Vagina (tissue), 2 donors: ENCODE results near the gene C1QA. TPM values are rescaled to one million over a fixed set of nuclear protein-coding genes. Genes with fewer than 3 reads are reported as not detected.

Experiments used
- DNase-seq, 2 donors: peaks; one replicate each; pipeline ENCODE4 v3.0.0-alpha.2; 2017; ENCODE audit errors: extremely low spot score in 2 of 2
- H3K27ac ChIP-seq: fragments of 200-600 bp; sonication (generic); one replicate; pipeline ENCODE4 v1.5.1; 2019
- H3K27me3 ChIP-seq: fragments of 200-600 bp; sonication (generic); one replicate; pipeline ENCODE4 v1.5.1; 2019
- H3K36me3 ChIP-seq, 2 donors: fragments of 200-600 bp; sonication (generic); one replicate each; pipeline ENCODE4 v1.5.1; 2017 to 2019
- H3K4me1 ChIP-seq: fragments of 200-600 bp; sonication (generic); one replicate; pipeline ENCODE4 v1.5.1; 2019
- H3K4me3 ChIP-seq, 2 donors: fragments of 200-600 bp; sonication (generic); 1 replicate in 1 of 2; 2 replicates in 1 of 2; pipeline ENCODE4 v1.5.1; 2016 to 2019
- H3K9me3 ChIP-seq: fragments of 200-600 bp; sonication (generic); one replicate; pipeline ENCODE4 v1.5.1; 2019
- CTCF ChIP-seq, 3 experiments: fragments of 450-650 bp in 2 of 3; fragments of 200-600 bp in 1 of 3; sonication (generic) in 1 of 3; IDR thresholded peaks; one replicate each; pipeline ENCODE4 v1.5.1; 2017 to 2019; ENCODE audit warnings: antibody characterized with exemption in 3 of 3, mild to moderate bottlenecking in 2 of 3, moderate library complexity in 2 of 3
- POLR2A ChIP-seq, 2 donors: fragments of 450-650 bp; IDR thresholded peaks; one replicate each; pipeline ENCODE4 v1.6.1; 2017; ENCODE audit warnings: antibody characterized with exemption in 2 of 2, mild to moderate bottlenecking in 2 of 2, moderate library complexity in 2 of 2
- POLR2AphosphoS5 ChIP-seq, 2 donors: sonication (generic); formaldehyde crosslinking; IDR thresholded peaks; one replicate each; pipeline ENCODE4 v1.9.0; 2017; ENCODE audit warnings: antibody characterized with exemption in 2 of 2, mild to moderate bottlenecking in 2 of 2, low read depth in 1 of 2; ENCODE audit not compliant: insufficient read depth in 1 of 2
- intact Hi-C: fragments of 100-400 bp; cut with DNase I; formaldehyde crosslinking; loops from one replicate; pipeline ENCODE4 v1.15.1; 2023
- total RNA-seq: library from RNA; depleted of rRNA; stranded (reverse); fragments of >200 nt; gene quantifications from one replicate; pipeline ENCODE4 v1.2.3, GENCODE V29; 2016

Gene C1QA
- total RNA-seq, 1 donor from 2014 or later: 95.8 TPM

DNA sequence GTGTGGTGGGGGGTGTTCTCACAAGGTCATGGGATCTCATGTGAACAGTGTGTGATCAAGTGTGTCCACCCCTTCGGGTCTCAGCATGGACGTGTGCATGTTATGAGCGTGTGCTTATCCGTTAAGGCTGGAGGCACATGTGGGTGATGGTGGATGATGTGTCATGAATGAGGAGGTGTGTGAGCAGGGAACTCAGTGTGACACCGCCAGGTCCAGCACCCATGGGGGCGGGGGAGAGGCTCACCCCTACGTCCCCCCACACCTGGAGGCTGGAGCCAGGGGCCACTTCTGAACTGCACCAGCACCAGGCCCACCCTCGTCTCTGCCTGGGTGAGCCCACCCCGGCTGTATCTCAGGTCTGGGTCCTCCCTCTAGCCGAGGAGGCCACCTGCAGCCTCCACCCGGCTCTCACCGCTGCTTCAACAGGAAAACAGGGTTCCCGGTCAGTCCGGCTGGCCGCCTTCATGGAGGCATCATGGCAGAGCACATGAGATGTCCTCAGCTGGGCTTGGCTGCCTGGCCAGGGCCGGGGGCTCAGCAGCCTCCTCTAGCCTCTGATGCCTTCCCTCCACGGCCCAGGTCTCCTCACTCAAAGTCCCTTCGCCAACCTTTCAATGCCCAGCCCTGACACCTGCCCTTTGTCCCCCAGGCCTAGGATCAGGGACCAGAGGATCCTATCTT lies 34.2 kb upstream of the C1QA start:
- TF ChIP-seq POLR2AphosphoS5 (IDR thresholded peaks at IDR 0.05; ENCODE audit: insufficient read depth in 1 of 2, low read depth in 1 of 2) (no peak), CTCF (IDR thresholded peaks at IDR 0.05) (no peak), POLR2A (IDR thresholded peaks at IDR 0.05) (no peak)
- no peak overlapping the region for H3K4me3 ChIP-seq

DNA sequence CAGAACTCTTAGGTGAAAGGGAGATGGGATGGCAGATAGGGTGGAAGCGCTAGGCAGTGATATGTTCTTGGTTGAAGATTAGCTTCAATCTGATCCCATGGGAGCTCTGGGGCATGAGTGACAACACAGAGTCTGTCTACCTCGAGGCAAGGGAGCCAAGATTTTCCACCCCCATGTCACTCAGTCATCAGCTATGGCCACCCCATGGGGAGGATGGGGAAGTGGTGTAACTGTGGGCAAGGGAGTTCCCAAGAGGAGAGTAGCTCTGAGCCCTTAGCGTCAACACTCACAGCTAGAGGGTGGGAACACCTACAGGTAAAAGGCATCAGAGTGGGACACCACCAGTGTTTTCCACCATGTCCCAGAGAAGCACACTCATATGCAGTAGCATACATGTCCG lies 30.3 kb upstream of the C1QA start:
- Histone ChIP-seq H3K27ac (no peak overlapping the region), H3K36me3 (no peaks in the 10 kb centered on the region), H3K4me3 (no peak overlapping the region), H3K4me1 (no peaks in the 10 kb centered on the region), H3K27me3 (no peaks in the 10 kb centered on the region), H3K9me3 (no peaks in the 10 kb centered on the region)
- no peak for DNase-seq
- TF ChIP-seq POLR2AphosphoS5 (IDR thresholded peaks at IDR 0.05; ENCODE audit: insufficient read depth in 1 of 2, low read depth in 1 of 2) (no peak), CTCF (IDR thresholded peaks at IDR 0.05) (no peak), POLR2A (IDR thresholded peaks at IDR 0.05) (no peak)
- intact Hi-C loops: no loop called here

More for the DNA sequence above, 34.2 kb upstream of the C1QA start:
- Histone ChIP-seq H3K9me3 (no peaks in the 10 kb centered on the region), H3K27me3 (no peaks in the 10 kb centered on the region), H3K27ac (no peak overlapping the region), H3K4me1 (no peaks in the 10 kb centered on the region), H3K36me3 (no peaks in the 10 kb centered on the region)
- intact Hi-C loops: no loop called here
- DNase-seq: no peak

DNA sequence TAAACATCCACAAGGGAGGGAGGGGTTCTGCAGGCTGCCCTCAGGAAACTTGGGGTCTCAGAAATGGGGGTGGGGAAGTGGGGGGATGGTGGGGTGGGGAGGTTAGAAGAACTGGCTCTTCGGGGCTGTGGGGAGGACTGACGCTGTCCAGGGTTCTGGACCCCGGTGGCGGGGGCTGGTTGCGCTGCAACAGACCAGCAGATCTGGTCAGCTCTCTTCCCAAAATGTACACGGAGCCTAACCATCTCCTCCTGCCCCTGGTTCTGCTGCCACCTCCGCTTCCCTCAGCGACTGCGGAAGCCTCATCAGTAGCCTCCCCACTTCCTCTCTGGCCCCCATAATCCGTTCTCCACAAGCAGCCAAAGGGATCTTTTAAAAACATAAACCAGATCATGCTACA lies 29.3 kb upstream of the C1QA start:
- intact Hi-C loops: no loop called here
- no peak for DNase-seq
- Histone ChIP-seq H3K9me3 (no peaks in the 10 kb centered on the region), H3K4me1 (no peaks in the 10 kb centered on the region), H3K4me3 (no peak overlapping the region), H3K27me3 (no peaks in the 10 kb centered on the region), H3K27ac (no peak overlapping the region), H3K36me3 (no peaks in the 10 kb centered on the region)
- TF ChIP-seq POLR2A (IDR thresholded peaks at IDR 0.05): no peak
- TF ChIP-seq CTCF (IDR thresholded peaks at IDR 0.05): no peak
- TF ChIP-seq POLR2AphosphoS5 (IDR thresholded peaks at IDR 0.05; ENCODE audit: insufficient read depth in 1 of 2, low read depth in 1 of 2): no peak

- Histone ChIP-seq H3K4me1 (no peaks in the 10 kb centered on the region), H3K4me3 (no peak overlapping the region), H3K36me3 (no peaks in the 10 kb centered on the region), H3K27ac (no peak overlapping the region), H3K9me3 (no peaks in the 10 kb centered on the region), H3K27me3 (no peaks in the 10 kb centered on the region)
- DNase-seq: no peak
- intact Hi-C loops: no loop called here
- TF ChIP-seq CTCF (IDR thresholded peaks at IDR 0.05) (no peak), POLR2AphosphoS5 (IDR thresholded peaks at IDR 0.05; ENCODE audit: insufficient read depth in 1 of 2, low read depth in 1 of 2) (no peak)
Measured at GRCh38 chr1:22608361-22608760, 28.1 kb upstream of the C1QA start.

DNA sequence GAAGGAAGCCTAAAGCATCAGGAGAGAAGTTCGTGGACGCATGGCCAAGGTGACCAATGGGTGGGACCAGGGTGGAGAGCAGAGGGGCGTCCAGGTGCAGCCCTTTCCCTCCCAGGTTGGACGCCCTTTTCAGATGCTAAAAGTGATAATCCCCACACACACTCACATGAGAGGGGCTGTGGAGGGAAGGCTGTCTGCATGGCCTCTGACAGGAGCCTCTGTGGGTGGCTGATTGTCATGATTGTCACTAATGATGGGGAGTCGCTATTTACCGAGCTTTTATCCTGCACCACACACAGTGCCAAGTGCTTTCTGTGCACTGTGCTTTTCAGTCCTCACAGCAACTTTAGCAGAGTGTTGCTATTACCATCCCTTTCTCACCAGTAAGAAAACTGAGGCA lies 27.1 kb upstream of the C1QA start:
- DNase-seq: no peak
- H3K4me3 ChIP-seq: no peak overlapping the region
- no peaks in the 10 kb centered on the region for H3K4me1 ChIP-seq
- no peak overlapping the region for H3K27ac ChIP-seq
- intact Hi-C loops: no loop called here
- no peaks in the 10 kb centered on the region for H3K27me3 ChIP-seq
- no peak for TF ChIP-seq POLR2AphosphoS5 (IDR thresholded peaks at IDR 0.05; ENCODE audit: insufficient read depth in 1 of 2, low read depth in 1 of 2)
- TF ChIP-seq POLR2A (IDR thresholded peaks at IDR 0.05): no peak
- no peak for TF ChIP-seq CTCF (IDR thresholded peaks at IDR 0.05)
- H3K9me3 ChIP-seq: no peaks in the 10 kb centered on the region
- no peaks in the 10 kb centered on the region for H3K36me3 ChIP-seq
